ENCODE data around the gene CDKN2D.

- TF ChIP-seq ZNF619 (CRISPR knock-in tag; IDR thresholded peaks at IDR 0.05): no peak
- TF ChIP-seq, protein P1, sequence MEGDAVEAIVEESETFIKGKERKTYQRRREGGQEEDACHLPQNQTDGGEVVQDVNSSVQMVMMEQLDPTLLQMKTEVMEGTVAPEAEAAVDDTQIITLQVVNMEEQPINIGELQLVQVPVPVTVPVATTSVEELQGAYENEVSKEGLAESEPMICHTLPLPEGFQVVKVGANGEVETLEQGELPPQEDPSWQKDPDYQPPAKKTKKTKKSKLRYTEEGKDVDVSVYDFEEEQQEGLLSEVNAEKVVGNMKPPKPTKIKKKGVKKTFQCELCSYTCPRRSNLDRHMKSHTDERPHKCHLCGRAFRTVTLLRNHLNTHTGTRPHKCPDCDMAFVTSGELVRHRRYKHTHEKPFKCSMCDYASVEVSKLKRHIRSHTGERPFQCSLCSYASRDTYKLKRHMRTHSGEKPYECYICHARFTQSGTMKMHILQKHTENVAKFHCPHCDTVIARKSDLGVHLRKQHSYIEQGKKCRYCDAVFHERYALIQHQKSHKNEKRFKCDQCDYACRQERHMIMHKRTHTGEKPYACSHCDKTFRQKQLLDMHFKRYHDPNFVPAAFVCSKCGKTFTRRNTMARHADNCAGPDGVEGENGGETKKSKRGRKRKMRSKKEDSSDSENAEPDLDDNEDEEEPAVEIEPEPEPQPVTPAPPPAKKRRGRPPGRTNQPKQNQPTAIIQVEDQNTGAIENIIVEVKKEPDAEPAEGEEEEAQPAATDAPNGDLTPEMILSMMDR (CRISPR knock-in tag; IDR thresholded peaks at IDR 0.05): no peak
- TF ChIP-seq MEIS2 (CRISPR knock-in tag; IDR thresholded peaks at IDR 0.05): no peak
- TF ChIP-seq SIN3A (IDR thresholded peaks at IDR 0.05; ENCODE audit: borderline replicate concordance, low read depth, low read length): no peak
- no peak for TF ChIP-seq ZNF580 (CRISPR knock-in tag; IDR thresholded peaks at IDR 0.05; ENCODE audit: borderline replicate concordance, low read depth)
- TF ChIP-seq HDAC2 (CRISPR knock-in tag; IDR thresholded peaks at IDR 0.05): no peak
- TF ChIP-seq, protein P2, sequence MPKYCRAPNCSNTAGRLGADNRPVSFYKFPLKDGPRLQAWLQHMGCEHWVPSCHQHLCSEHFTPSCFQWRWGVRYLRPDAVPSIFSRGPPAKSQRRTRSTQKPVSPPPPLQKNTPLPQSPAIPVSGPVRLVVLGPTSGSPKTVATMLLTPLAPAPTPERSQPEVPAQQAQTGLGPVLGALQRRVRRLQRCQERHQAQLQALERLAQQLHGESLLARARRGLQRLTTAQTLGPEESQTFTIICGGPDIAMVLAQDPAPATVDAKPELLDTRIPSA (CRISPR knock-in tag; IDR thresholded peaks at IDR 0.05; ENCODE audit: borderline replicate concordance): no peak
- TF ChIP-seq POLR2AphosphoS5 (IDR thresholded peaks at IDR 0.05; ENCODE audit: low read depth, low read length): no peak
- no peak for TF ChIP-seq TAF1 (CRISPR knock-in tag; IDR thresholded peaks at IDR 0.05)
Observed at GRCh38 chr19:10574462-10574861, 5.7 kb upstream of the CDKN2D start.

Data from HepG2 (cell line).